HG02798 (cell line): ENCODE measurements around the gene ITGB6.

Experiments used
- ATAC-seq: cut with Tn5 transposase; IDR thresholded peaks from one replicate; pipeline ENCODE4 v1.9.1; 2021; ENCODE audit warnings: mild to moderate bottlenecking; ENCODE audit not compliant: unreplicated experiment, poor library complexity

Gene ITGB6

GRCh38 chr2:160060297-160060696 lies 139.8 kb downstream of the ITGB6 start:
- ATAC-seq: no peak

GRCh38 chr2:160057356-160057755 lies 142.7 kb downstream of the ITGB6 start:
- ATAC-seq: no peak

GRCh38 chr2:160055726-160056108 lies 144.4 kb downstream of the ITGB6 start:
- ATAC-seq: no peak

GRCh38 chr2:160054984-160055725 lies 144.9 kb downstream of the ITGB6 start:
- ATAC-seq: no peak

- ATAC-seq: no peak
These were observed 146.1 kb downstream of the ITGB6 start for GRCh38 chr2:160053946-160054345.

- no peak for ATAC-seq
These were observed 147.5 kb downstream of the ITGB6 start for GRCh38 chr2:160052531-160052930.

GRCh38 chr2:160051371-160051800 lies 148.7 kb downstream of the ITGB6 start:
- ATAC-seq: no peak

- no peak for ATAC-seq
These were observed 149.9 kb downstream of the ITGB6 start for GRCh38 chr2:160050147-160050546.
